PC-9 (cell line): Measurements from ENCODE around the gene MRM2. TPM values are rescaled to one million over a fixed set of nuclear protein-coding genes. Genes with fewer than 3 reads are reported as not detected.

Experiments used
- BruUV-seq: library from RNA; stranded (reverse); fragments of 400-500 nt; replicated peaks from 2 replicates; lab custom pipeline; 2021; lab: Mats Ljungman, UMichigan
- CTCF ChIA-PET: fragments of 300-600 bp; sonication (Branson Sonifier 250); formaldehyde crosslinking; loops from one replicate; lab custom pipeline; 2022; ENCODE audit warnings: antibody characterized with exemption; lab: Charles Lee
- POLR2A ChIA-PET: fragments of 300-600 bp; sonication (Branson Sonifier 250); formaldehyde crosslinking; loops from one replicate; lab custom pipeline; 2022; ENCODE audit warnings: antibody characterized with exemption; ENCODE audit not compliant: unreplicated experiment; lab: Charles Lee
- DNase-seq, 2 experiments: peaks; one replicate each; pipeline versions ENCODE4 v3.0.0 to v3.0.0-alpha.2; 2015 to 2022; ENCODE audit warnings: mixed read lengths in 1 of 2
- H2AFZ ChIP-seq: fragments of 200-600 bp; sonication (generic); 2 replicates; pipeline ENCODE4 v1.8.1; 2017; ENCODE audit warnings: antibody characterized with exemption
- H3F3A ChIP-seq: fragments of 200-600 bp; sonication (generic); 2 replicates; pipeline ENCODE4 v1.8.1; 2017; ENCODE audit warnings: antibody characterized with exemption, mild to moderate bottlenecking, low read depth; ENCODE audit not compliant: insufficient read depth
- H3K27ac ChIP-seq: fragments of 200-600 bp; sonication (generic); 2 replicates; pipeline ENCODE4 v1.6.1; 2016; ENCODE audit warnings: mixed run types
- H3K27me3 ChIP-seq: fragments of 200-600 bp; sonication (generic); 2 replicates; pipeline ENCODE4 v1.6.1; 2016; ENCODE audit warnings: low read depth, mixed run types; ENCODE audit not compliant: insufficient read depth
- H3K36me3 ChIP-seq: fragments of 200-600 bp; sonication (generic); 2 replicates; pipeline ENCODE4 v1.6.1; 2016; ENCODE audit warnings: low read depth, mixed run types
- H3K4me1 ChIP-seq: fragments of 200-600 bp; sonication (generic); replicated peaks from 2 replicates; pipeline ENCODE4 v1.6.1; 2016; ENCODE audit warnings: mixed run types; ENCODE audit not compliant: insufficient read depth
- H3K4me2 ChIP-seq: fragments of 200-600 bp; sonication (generic); 2 replicates; pipeline ENCODE4 v1.6.1; 2017; ENCODE audit warnings: mixed run types
- H3K4me3 ChIP-seq: fragments of 200-600 bp; sonication (generic); 2 replicates; pipeline ENCODE4 v1.6.1; 2016; ENCODE audit warnings: mixed run types
- H3K79me2 ChIP-seq: fragments of 200-600 bp; sonication (generic); 2 replicates; pipeline ENCODE4 v1.6.1; 2017; ENCODE audit warnings: low read depth, mixed run types
- H3K9me2 ChIP-seq: fragments of 200-600 bp; sonication (generic); 2 replicates; pipeline ENCODE4 v1.8.1; 2017; ENCODE audit warnings: mild to moderate bottlenecking; ENCODE audit not compliant: insufficient read depth
- H3K9me3 ChIP-seq: fragments of 200-600 bp; sonication (generic); 2 replicates; pipeline ENCODE4 v1.8.1; 2016; ENCODE audit warnings: low read depth; ENCODE audit not compliant: insufficient read depth
- H4K20me1 ChIP-seq: fragments of 200-600 bp; sonication (generic); 2 replicates; pipeline ENCODE4 v1.8.1; 2017; ENCODE audit not compliant: insufficient read depth
- CTCF ChIP-seq: fragments of 200-600 bp; sonication (generic); conservative IDR thresholded peaks from 2 replicates; pipeline ENCODE4 v1.6.1; 2017; ENCODE audit warnings: mixed run types, antibody characterized with exemption, mild to moderate bottlenecking, moderate library complexity
- EZH2 ChIP-seq: fragments of 200-600 bp; sonication (generic); IDR thresholded peaks from 2 replicates; pipeline ENCODE4 v1.8.0; 2017; ENCODE audit warnings: antibody characterized with exemption, low read depth
- intact Hi-C: fragments of 100-400 bp; cut with micrococcal nuclease; formaldehyde crosslinking; loops from one replicate; pipeline ENCODE4 v1.10.0; 2022; ENCODE audit not compliant: unreplicated experiment
- total RNA-seq: library from RNA; stranded (reverse); gene quantifications from 2 replicates; pipeline ENCODE4 v1.2.3, GENCODE V29; 2021

MRM2 gene
- total RNA-seq, 1 experiment from 2014 or later = 36.8 TPM

- BruUV-seq = no TSS peak
- Histone ChIP-seq H4K20me1 (peaks cover 2% of the 10 kb centered on the region), H3K27ac (no peak overlapping the region), H3K27me3 (no peaks in the 10 kb centered on the region), H3K36me3 (peaks cover 25% of the 10 kb centered on the region), H3K79me2 (peaks cover 8% of the 10 kb centered on the region), H3K4me2 (no peak overlapping the region), H3K9me3 (no peaks in the 10 kb centered on the region), H3K9me2 (no peaks in the 10 kb centered on the region), H2AFZ (no peak overlapping the region), H3K4me3 (no peak overlapping the region), H3F3A (peaks cover 8% of the 10 kb centered on the region; the same call in 1 of the 2 replicates), H3K4me1 (no peaks in the 10 kb centered on the region)
- DNase-seq = peak; percentile 69 to 86
- TF ChIP-seq EZH2 = no peak
- no peak for TF ChIP-seq CTCF
- ChIA-PET POLR2A (interaction anchor here (0.7 kb wide), 2 partner anchors 30 to 727 kb away, joined by 3 to 5 read pairs; no protein-coding TSS in a partner anchor), CTCF (interaction anchor here (0.7 to 1.1 kb wide), 2 partner anchors 48 to 122 kb away, joined by 3 to 4 read pairs; no protein-coding TSS in a partner anchor)
- intact Hi-C loops = loop anchor here (1.0 to 10.0 kb wide), 3 partner anchors 17 to 299 kb away; partner anchors contain the start of genes MRM2 and NUDT1
Observed at GRCh38 chr7:2225336-2225735, 16.7 kb downstream of the MRM2 start.

GRCh38 chr7:2224934-2225333 lies 17.1 kb downstream of the MRM2 start:
- Histone ChIP-seq H4K20me1 (peaks cover 4% of the 10 kb centered on the region), H3K9me2 (no peaks in the 10 kb centered on the region), H3K9me3 (no peaks in the 10 kb centered on the region), H3F3A (peaks cover 8% of the 10 kb centered on the region; the same call in 1 of the 2 replicates), H3K79me2 (peaks cover 4% of the 10 kb centered on the region; the same call in 1 of the 2 replicates), H3K4me3 (no peak overlapping the region), H2AFZ (no peak overlapping the region), H3K4me2 (no peak overlapping the region), H3K4me1 (no peaks in the 10 kb centered on the region), H3K27ac (no peak overlapping the region), H3K36me3 (peaks cover 25% of the 10 kb centered on the region), H3K27me3 (no peaks in the 10 kb centered on the region)
- TF ChIP-seq CTCF = no peak
- TF ChIP-seq EZH2 = no peak
- ChIA-PET POLR2A (interaction anchor here (0.7 kb wide), 2 partner anchors 30 to 727 kb away, joined by 3 to 5 read pairs; no protein-coding TSS in a partner anchor), CTCF (interaction anchor here (0.7 to 1.1 kb wide), 2 partner anchors 48 to 123 kb away, joined by 3 to 4 read pairs; no protein-coding TSS in a partner anchor)
- peak; percentile 65 to 83 for DNase-seq
- intact Hi-C loops = loop anchor here (1.0 to 10.0 kb wide), 3 partner anchors 17 to 300 kb away; partner anchors contain the start of genes MRM2 and NUDT1
- no TSS peak for BruUV-seq

GRCh38 chr7:2224491-2224928 lies 17.5 kb downstream of the MRM2 start:
- Histone ChIP-seq H3K4me1 (no peaks in the 10 kb centered on the region), H2AFZ (no peak overlapping the region), H3K36me3 (peaks cover 25% of the 10 kb centered on the region), H3K27me3 (no peaks in the 10 kb centered on the region), H4K20me1 (peaks cover 4% of the 10 kb centered on the region), H3K79me2 (0 out of 2 replicates have a peak, but pooled peaks cover 2% of the 10 kb centered on the region), H3F3A (peaks cover 8% of the 10 kb centered on the region; the same call in 1 of the 2 replicates), H3K4me2 (no peak overlapping the region), H3K9me3 (no peaks in the 10 kb centered on the region), H3K4me3 (no peak overlapping the region), H3K9me2 (no peaks in the 10 kb centered on the region), H3K27ac (no peak overlapping the region)
- POLR2A ChIA-PET = interaction anchor here (0.7 kb wide), 1 partner anchor 328 kb away, joined by 4 read pairs; no protein-coding TSS in a partner anchor
- intact Hi-C loops = loop anchor here (10.0 kb wide), 1 partner anchor 300 kb away; no protein-coding TSS in a partner anchor
- DNase-seq = no peak
- CTCF ChIA-PET = no interaction called here
- no TSS peak for BruUV-seq
- TF ChIP-seq CTCF (no peak), EZH2 (no peak)
